Activated T-cell treated with anti-CD3 and anti-CD28 coated beads for 4 hours (primary cell): Measurements from ENCODE around the gene MAST4.

Experiments
- DNase-seq: peaks from one replicate; pipeline ENCODE4 v3.0.0-alpha.2; 2020

The MAST4 gene

GRCh38 chr5:66969484-66969883, 373.3 kb downstream of the MAST4 start:
- no peak for DNase-seq

GRCh38 chr5:66969963-66970362, 373.8 kb downstream of the MAST4 start:
- DNase-seq: no peak

GRCh38 chr5:66972004-66972403, 375.8 kb downstream of the MAST4 start:
- DNase-seq: no peak

- DNase-seq: no peak
Measured at GRCh38 chr5:66974256-66974655, 378.1 kb downstream of the MAST4 start.

- DNase-seq: no peak
Measured at GRCh38 chr5:66976108-66976507, 379.9 kb downstream of the MAST4 start.

GRCh38 chr5:66979738-66980137, 383.5 kb downstream of the MAST4 start:
- DNase-seq: no peak

- DNase-seq: no peak
Measured at GRCh38 chr5:66981266-66982055, 385.3 kb downstream of the MAST4 start.

- no peak for DNase-seq
Measured at GRCh38 chr5:66982056-66982387, 385.8 kb downstream of the MAST4 start.

- no peak for DNase-seq
Measured at GRCh38 chr5:66982470-66982869, 386.3 kb downstream of the MAST4 start.

- DNase-seq: no peak
Measured at GRCh38 chr5:66985417-66985816, 389.2 kb downstream of the MAST4 start.

- DNase-seq: no peak
Measured at GRCh38 chr5:66986009-66986408, 389.8 kb downstream of the MAST4 start.

- no peak for DNase-seq
Measured at GRCh38 chr5:66986534-66986933, 390.3 kb downstream of the MAST4 start.

GRCh38 chr5:66987126-66987525, 390.9 kb downstream of the MAST4 start:
- DNase-seq: no peak

- DNase-seq: no peak
Measured at GRCh38 chr5:66987540-66987939, 391.3 kb downstream of the MAST4 start.

- no peak for DNase-seq
Measured at GRCh38 chr5:66987949-66988838, 392.0 kb downstream of the MAST4 start.

GRCh38 chr5:66989286-66989685, 393.1 kb downstream of the MAST4 start:
- DNase-seq: no peak

- no peak for DNase-seq
Measured at GRCh38 chr5:66989781-66990180, 393.6 kb downstream of the MAST4 start.

- DNase-seq: no peak
Measured at GRCh38 chr5:66991746-66992145, 395.6 kb downstream of the MAST4 start.

GRCh38 chr5:66992547-66992946, 396.4 kb downstream of the MAST4 start:
- DNase-seq: no peak

GRCh38 chr5:66993448-66993847, 397.3 kb downstream of the MAST4 start:
- DNase-seq: no peak

- no peak for DNase-seq
Measured at GRCh38 chr5:66993882-66994281, 397.7 kb downstream of the MAST4 start.

- DNase-seq: no peak
Measured at GRCh38 chr5:66994790-66995189, 398.6 kb downstream of the MAST4 start.

- no peak for DNase-seq
Measured at GRCh38 chr5:67000794-67001475, 404.7 kb downstream of the MAST4 start.
